Erythroblast (primary cell): ENCODE data around the gene AKAP6.

Experiments used
- GATA1 ChIP-seq: IDR thresholded peaks from 2 replicates; pipeline ENCODE4 v1.6.1; 2011; ENCODE audit warnings: low read depth, mild to moderate bottlenecking, control low read depth, low read length, moderate library complexity
- POLR2A ChIP-seq: IDR thresholded peaks from 2 replicates; pipeline ENCODE4 v1.6.1; 2011; ENCODE audit warnings: mild to moderate bottlenecking, low read length

- TF ChIP-seq POLR2A (no peak), GATA1 (no peak)
Observed at GRCh38 chr14:32399920-32400319, 70.8 kb downstream of the AKAP6 start.
